ENCODE data around the gene RPS6KC1. TPM values are rescaled to one million over a fixed set of nuclear protein-coding genes. Genes with fewer than 3 reads are reported as not detected.

RPS6KC1 gene
- total RNA-seq, 1 experiment from 2014 or later = 16.9 TPM

GRCh38 chr1:213054142-213054541, 3.1 kb downstream of the RPS6KC1 start:
- TF ChIP-seq, protein P1, sequence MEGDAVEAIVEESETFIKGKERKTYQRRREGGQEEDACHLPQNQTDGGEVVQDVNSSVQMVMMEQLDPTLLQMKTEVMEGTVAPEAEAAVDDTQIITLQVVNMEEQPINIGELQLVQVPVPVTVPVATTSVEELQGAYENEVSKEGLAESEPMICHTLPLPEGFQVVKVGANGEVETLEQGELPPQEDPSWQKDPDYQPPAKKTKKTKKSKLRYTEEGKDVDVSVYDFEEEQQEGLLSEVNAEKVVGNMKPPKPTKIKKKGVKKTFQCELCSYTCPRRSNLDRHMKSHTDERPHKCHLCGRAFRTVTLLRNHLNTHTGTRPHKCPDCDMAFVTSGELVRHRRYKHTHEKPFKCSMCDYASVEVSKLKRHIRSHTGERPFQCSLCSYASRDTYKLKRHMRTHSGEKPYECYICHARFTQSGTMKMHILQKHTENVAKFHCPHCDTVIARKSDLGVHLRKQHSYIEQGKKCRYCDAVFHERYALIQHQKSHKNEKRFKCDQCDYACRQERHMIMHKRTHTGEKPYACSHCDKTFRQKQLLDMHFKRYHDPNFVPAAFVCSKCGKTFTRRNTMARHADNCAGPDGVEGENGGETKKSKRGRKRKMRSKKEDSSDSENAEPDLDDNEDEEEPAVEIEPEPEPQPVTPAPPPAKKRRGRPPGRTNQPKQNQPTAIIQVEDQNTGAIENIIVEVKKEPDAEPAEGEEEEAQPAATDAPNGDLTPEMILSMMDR (conservative IDR thresholded peaks at IDR 0.05) = no peak

More at GRCh38 chr1:213054142-213054541, 3.1 kb downstream of the RPS6KC1 start:
- no peak overlapping the region for H3K4ac ChIP-seq (ENCODE audit: low read depth, low read length)
- WGBS (ENCODE audit: extremely low coverage, insufficient read length, low lambda C conversion rate) = no CpG with 5 or more reads among the region's 2 CpGs
- H3K9me3 ChIP-seq (ENCODE audit: control insufficient read depth, low read depth, low read length) = no peaks in the 10 kb centered on the region
- H3K27me3 Mint-ChIP-seq (ENCODE audit: low read depth) = no peaks in the 10 kb centered on the region
- H4K8ac ChIP-seq (replicated peaks; ENCODE audit: insufficient read length, low read depth, low read length) = no peak overlapping the region
- H4K5ac ChIP-seq (ENCODE audit: insufficient read length, low read depth, low read length) = no peak overlapping the region
- no peaks in the 10 kb centered on the region for H4K20me1 ChIP-seq (ENCODE audit: control insufficient read depth, insufficient read depth, insufficient read length)
- no peak overlapping the region for H2BK15ac ChIP-seq (ENCODE audit: low read depth, low read length)
- DNase-seq = no peak
- H2BK20ac ChIP-seq (ENCODE audit: low read depth, low read length, poor library complexity, severe bottlenecking) = no peak overlapping the region
- H3K23me2 ChIP-seq (ENCODE audit: insufficient read length, low read depth, low read length, poor library complexity, severe bottlenecking) = no peaks in the 10 kb centered on the region
- no peak overlapping the region; a peak in 1 of 7 replicates for H3K27ac Mint-ChIP-seq
- peaks cover 8% of the 10 kb centered on the region for H3K79me1 ChIP-seq (ENCODE audit: insufficient read depth, low read depth, low read length, poor library complexity, severe bottlenecking)
- H4K91ac ChIP-seq (ENCODE audit: insufficient read length, low read depth, low read length) = no peak overlapping the region
- H3T11ph ChIP-seq (ENCODE audit: low read length) = no peak overlapping the region
- no peak overlapping the region for H3K9ac ChIP-seq (ENCODE audit: extremely low read depth, insufficient read length, low read length)
- H3K27ac ChIP-seq (ENCODE audit: insufficient read length, low read depth, low read length) = no peak overlapping the region
- H3K4me3 Mint-ChIP-seq = no peak overlapping the region
- no peaks in the 10 kb centered on the region; the same call in 1 of the 2 replicates for H3K4me1 ChIP-seq (ENCODE audit: insufficient read depth, low read length)
- H3K18ac ChIP-seq (ENCODE audit: insufficient read length, low read depth, low read length) = no peak overlapping the region
- no peak overlapping the region for H3K14ac ChIP-seq (ENCODE audit: insufficient read depth, low read length)
- peaks cover 4 to 11% of the 10 kb centered on the region in 2 experiments; a peak in 3 of 5 replicates for H3K9me3 Mint-ChIP-seq
- peaks cover 2 to 16% (median 11%) of the 10 kb centered on the region in 3 experiments; a peak in 5 of 7 replicates for H3K36me3 Mint-ChIP-seq (ENCODE audit: insufficient read depth in 1 of 3, low read depth in 3 of 3)
- no peak overlapping the region for H2BK5ac ChIP-seq (ENCODE audit: insufficient read length, low read length)
- H2BK12ac ChIP-seq (ENCODE audit: insufficient read length, low read depth, low read length) = no peak overlapping the region
- no peak overlapping the region for H2BK120ac ChIP-seq (ENCODE audit: low read depth, low read length, poor library complexity, severe bottlenecking)
- no peak overlapping the region for H3K23ac ChIP-seq (ENCODE audit: insufficient read length, low read depth, low read length)
- no peak overlapping the region for H2AK5ac ChIP-seq (ENCODE audit: insufficient read length, low read length)
- no peak overlapping the region for H3K4me2 ChIP-seq (ENCODE audit: insufficient read depth, insufficient read length, low read length)
- peaks cover 2% of the 10 kb centered on the region; the same call in 1 of the 2 replicates for H3K79me2 ChIP-seq (ENCODE audit: insufficient read depth, low read length)
- peaks cover 30 to 32% of the 10 kb centered on the region in 2 experiments for H3K4me1 Mint-ChIP-seq
- no peaks in the 10 kb centered on the region for H3K27me3 ChIP-seq (ENCODE audit: insufficient read depth, low read length)
- H2AFZ ChIP-seq (ENCODE audit: low read length) = no peak overlapping the region
- H3K56ac ChIP-seq (ENCODE audit: insufficient read length, low read depth, low read length) = no peak overlapping the region

Data from H9 (cell line).